Heart left ventricle (tissue), 16 donors: ENCODE results near the gene PTGIS. TPM values are rescaled to one million over a fixed set of nuclear protein-coding genes. Genes with fewer than 3 reads are reported as not detected.

ENCODE experiments used
- ATAC-seq, 4 donors: fragments of 200-7000 bp; cut with Tn5 transposase; one replicate each; pipeline ENCODE4 v1.9.1; 2020 to 2022; ENCODE audit warnings: moderate library complexity in 4 of 4, mild to moderate bottlenecking in 3 of 4, moderate number of reproducible peaks in 1 of 4
- DNase-seq, 5 donors: peaks; one replicate each; pipeline ENCODE4 v3.0.0-alpha.2; 2020
- H3K27ac ChIP-seq, 12 donors: fragments of 200-600 bp; sonication (generic) in 4 of 12; one replicate each; pipeline versions ENCODE4 v1.5.0 to v1.8.0; 2016 to 2022; ENCODE audit warnings: mild to moderate bottlenecking in 2 of 12
- H3K27me3 ChIP-seq, 9 donors: fragments of 200-600 bp; sonication (generic) in 2 of 9; one replicate each; pipeline versions ENCODE4 v1.5.1 to v1.8.0; 2016 to 2022; ENCODE audit warnings: mild to moderate bottlenecking in 3 of 9
- H3K36me3 ChIP-seq, 9 donors: fragments of 200-600 bp; sonication (generic) in 2 of 9; one replicate each; pipeline versions ENCODE4 v1.5.0 to v1.8.0; 2018 to 2022; ENCODE audit warnings: mild to moderate bottlenecking in 2 of 9
- H3K4me1 ChIP-seq, 12 donors: fragments of 200-600 bp; sonication (generic) in 4 of 12; one replicate each; pipeline versions ENCODE4 v1.5.0 to v1.8.0; 2016 to 2022; ENCODE audit warnings: mild to moderate bottlenecking in 3 of 12
- H3K4me3 ChIP-seq, 12 donors: fragments of 200-600 bp; sonication (generic) in 4 of 12; one replicate each; pipeline versions ENCODE4 v1.5.0 to v1.8.0; 2017 to 2022; ENCODE audit warnings: mild to moderate bottlenecking in 9 of 12, moderate library complexity in 4 of 12
- H3K9me3 ChIP-seq, 12 donors: fragments of 200-600 bp; sonication (generic) in 4 of 12; one replicate each; pipeline versions ENCODE4 v1.5.0 to v1.8.0; 2016 to 2022; ENCODE audit warnings: mild to moderate bottlenecking in 1 of 12
- POLR2A ChIP-seq, 2 donors: fragments of 450-650 bp; IDR thresholded peaks; one replicate each; pipeline ENCODE4 v1.6.1; 2017; ENCODE audit warnings: antibody characterized with exemption in 2 of 2, mild to moderate bottlenecking in 2 of 2, moderate library complexity in 2 of 2
- WGBS, 4 donors: extraction: QIAGEN DNeasy Blood & Tissue Kit in 2 of 4; methylation state at CpG; one replicate each; pipeline versions ENCODE4 v1.1.5 to v1.1.7; 2013 to 2018; 5-methylcytosine and 5-hydroxymethylcytosine counted together
- intact Hi-C, 10 donors: fragments of 100-400 bp; cut with DNase I; formaldehyde crosslinking; loops; one replicate each; pipeline versions ENCODE4 v1.11.1 to v1.14.2; 2022
- polyA plus RNA-seq, 2 donors: library from polyadenylated mRNA; stranded (reverse); fragments of 200-250 nt; gene quantifications; one replicate each; pipeline ENCODE4 v1.2.3, GENCODE V29; 2013
- total RNA-seq, 9 donors: library from RNA; depleted of rRNA in 2 of 9; stranded (reverse); fragments of >200 nt in 2 of 9; fragmentation: NEBNext Ultra II Directional in 3 of 9; extraction: Animal tissue kit (Norgen Biotek cat#: 25700) in 3 of 9; gene quantifications; one replicate each; pipeline versions ENCODE4 v1.1.0 to v1.2.4, GENCODE V29; 2016 to 2023
- TF ChIP-seq, protein P1 (sequence below), 12 donors: fragments of 200-600 bp; sonication (generic) in 4 of 12; IDR thresholded peaks; one replicate each; pipeline versions ENCODE4 v1.5.0 to v1.8.0; 2018 to 2022; ENCODE audit warnings: antibody characterized with exemption in 12 of 12, mild to moderate bottlenecking in 5 of 12
- donor health status: ischemic (EF 13 %, LVEDD 7.1; RV severe dilation, severe dysfunction).
- donor health status: healthy with polysubstance abuse.
- donor health status: DM: no; HTN: yes; CAD: no.
- donor health status: DM: no; HTN: no; CAD: no.
- donor health status: ischemic (EF 25% LVEDD 6.9; RV normal size, moderate dysfunction).
- donor health status: ischemic (EF 25% LVEDD 5.7; RV mildly dilated, moderate dysfunction).
- donor health status: healthy.
- donor health status: DM: yes; HTN: yes; CAD: no.
- donor health status: ischemic (EF 35%, LVEDD 5.7; RV mildly dilated, moderate dysfunction).
- donor health status: nonischemic (EF 11% LVEDD 7.7; RV severe dilation, severe dysfunction).
- donor health status: DM: yes; HTN: yes; CAD: no.
- donor health status: PGD.
- donor health status: ischemic (EF 29% LVEDD 5.4; RV normal size, mild dysfunction).
- donor health status: nonischemic (EF 23%, LVEDD 6.1; RV moderate dilation, normal function).

PTGIS gene
- total and polyA plus RNA-seq, 11 donors = 5.3 to 95.2 (median 20.1) TPM

- Histone ChIP-seq H3K4me1 (peaks cover 0 to 55% (median 18%) of the 10 kb centered on the region in 12 donors), H3K36me3 (peaks cover 0 to 10% (median 0%) of the 10 kb centered on the region in 9 donors), H3K9me3 (no peaks in the 10 kb centered on the region), H3K4me3 (no peak overlapping the region), H3K27ac (peak overlapping the region in 11 of 12 donors; percentile 51 to 87 (median 70)), H3K27me3 (peaks cover 0 to 5% (median 0%) of the 10 kb centered on the region in 9 donors)
- TF ChIP-seq, protein P1, sequence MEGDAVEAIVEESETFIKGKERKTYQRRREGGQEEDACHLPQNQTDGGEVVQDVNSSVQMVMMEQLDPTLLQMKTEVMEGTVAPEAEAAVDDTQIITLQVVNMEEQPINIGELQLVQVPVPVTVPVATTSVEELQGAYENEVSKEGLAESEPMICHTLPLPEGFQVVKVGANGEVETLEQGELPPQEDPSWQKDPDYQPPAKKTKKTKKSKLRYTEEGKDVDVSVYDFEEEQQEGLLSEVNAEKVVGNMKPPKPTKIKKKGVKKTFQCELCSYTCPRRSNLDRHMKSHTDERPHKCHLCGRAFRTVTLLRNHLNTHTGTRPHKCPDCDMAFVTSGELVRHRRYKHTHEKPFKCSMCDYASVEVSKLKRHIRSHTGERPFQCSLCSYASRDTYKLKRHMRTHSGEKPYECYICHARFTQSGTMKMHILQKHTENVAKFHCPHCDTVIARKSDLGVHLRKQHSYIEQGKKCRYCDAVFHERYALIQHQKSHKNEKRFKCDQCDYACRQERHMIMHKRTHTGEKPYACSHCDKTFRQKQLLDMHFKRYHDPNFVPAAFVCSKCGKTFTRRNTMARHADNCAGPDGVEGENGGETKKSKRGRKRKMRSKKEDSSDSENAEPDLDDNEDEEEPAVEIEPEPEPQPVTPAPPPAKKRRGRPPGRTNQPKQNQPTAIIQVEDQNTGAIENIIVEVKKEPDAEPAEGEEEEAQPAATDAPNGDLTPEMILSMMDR (IDR thresholded peaks at IDR 0.05) = no peak
- TF ChIP-seq POLR2A (IDR thresholded peaks at IDR 0.05) = no peak
- no peak for DNase-seq
- intact Hi-C loops = loop anchor here in 1 of 10 donors (5.0 kb wide), 1 partner anchor 35 kb away; no protein-coding TSS in a partner anchor
- WGBS, 4 donors = 45 to 65% (median 55%) methylated on average over 2 of the region's 2 CpGs
- no peak for ATAC-seq
These were observed 6.1 kb downstream of the PTGIS start for GRCh38 chr20:49561806-49562205.

DNA sequence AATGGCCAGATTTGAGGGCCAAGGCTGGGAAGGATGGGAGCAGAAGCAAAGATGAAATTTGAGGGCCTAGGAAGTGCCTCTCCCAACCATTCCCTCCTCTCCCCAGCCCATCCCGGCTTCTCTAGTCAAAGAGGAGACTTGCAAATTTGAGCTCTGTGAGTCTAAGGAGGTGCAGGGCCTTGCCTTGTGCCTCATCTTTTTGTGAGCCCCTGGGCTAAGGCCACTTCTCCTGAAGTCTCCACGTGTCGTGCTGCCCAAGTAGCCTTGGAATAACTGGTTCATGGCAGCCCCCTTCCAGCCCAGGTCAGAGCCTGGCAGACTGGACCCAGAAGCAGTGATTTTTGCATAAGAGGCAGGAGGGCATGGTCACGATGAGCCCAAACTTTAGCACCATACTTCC is 6.7 kb downstream of the PTGIS start:
- intact Hi-C loops = loop anchor here in 1 of 10 donors (5.0 kb wide), 1 partner anchor 36 kb away; no protein-coding TSS in a partner anchor
- Histone ChIP-seq H3K4me1 (peaks cover 0 to 61% (median 18%) of the 10 kb centered on the region in 12 donors), H3K36me3 (peaks cover 0 to 10% (median 0%) of the 10 kb centered on the region in 9 donors), H3K4me3 (no peak overlapping the region), H3K27me3 (peaks cover 0 to 5% (median 0%) of the 10 kb centered on the region in 9 donors), H3K9me3 (no peaks in the 10 kb centered on the region), H3K27ac (peak overlapping the region in 10 of 12 donors; percentile 51 to 87 (median 73))
- 74 to 86% (median 83%) methylated on average over 4 of the region's 4 CpGs for WGBS, 4 donors
- no peak for DNase-seq
- no peak for ATAC-seq
- TF ChIP-seq, protein P1 (IDR thresholded peaks at IDR 0.05) = no peak
- no peak for TF ChIP-seq POLR2A (IDR thresholded peaks at IDR 0.05)

GRCh38 chr20:49560646-49561045 is 7.3 kb downstream of the PTGIS start:
- no peak for ATAC-seq
- Histone ChIP-seq H3K27ac (peak overlapping the region in 6 of 12 donors; percentile 51 to 87 (median 73)), H3K9me3 (no peaks in the 10 kb centered on the region), H3K27me3 (peaks cover 0 to 5% (median 0%) of the 10 kb centered on the region in 9 donors), H3K4me1 (peaks cover 0 to 67% (median 18%) of the 10 kb centered on the region in 12 donors), H3K4me3 (no peak overlapping the region), H3K36me3 (peaks cover 0 to 10% (median 0%) of the 10 kb centered on the region in 9 donors)
- intact Hi-C loops = loop anchor here in 1 of 10 donors (5.0 kb wide), 1 partner anchor 37 kb away; no protein-coding TSS in a partner anchor
- TF ChIP-seq, protein P1 (IDR thresholded peaks at IDR 0.05) = no peak
- TF ChIP-seq POLR2A (IDR thresholded peaks at IDR 0.05) = no peak
- WGBS, 4 donors = 73 to 87% (median 83%) methylated on average over 11 of the region's 11 CpGs
- no peak for DNase-seq

DNA sequence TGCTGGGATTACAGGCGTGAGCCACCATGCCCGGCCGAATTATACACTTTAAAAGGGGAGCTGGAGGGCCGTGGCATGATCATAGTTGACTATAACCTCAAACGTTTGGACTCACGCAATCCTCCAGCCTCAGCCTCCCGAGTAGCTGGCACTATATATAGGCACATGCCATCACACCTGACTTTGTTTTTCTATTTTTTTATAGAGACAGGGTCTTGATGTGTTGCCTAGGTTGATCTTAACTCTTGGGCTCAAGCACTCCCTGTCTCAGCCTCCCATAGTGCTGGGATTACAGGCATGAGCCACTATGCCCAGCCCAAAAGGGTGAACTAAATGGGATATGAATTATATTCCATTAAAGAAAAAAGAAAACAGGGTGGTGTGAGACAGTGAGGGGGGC is 7.8 kb downstream of the PTGIS start:
- H3K36me3 ChIP-seq = peaks cover 0 to 10% (median 0%) of the 10 kb centered on the region in 9 donors
- intact Hi-C loops = loop anchor here in 1 of 10 donors (5.0 kb wide), 1 partner anchor 37 kb away; no protein-coding TSS in a partner anchor
- peak overlapping the region in 5 of 12 donors; percentile 17 to 85 (median 65) for H3K27ac ChIP-seq
- peaks cover 0 to 5% (median 0%) of the 10 kb centered on the region in 9 donors for H3K27me3 ChIP-seq
- ATAC-seq = no peak
- peaks cover 0 to 67% (median 18%) of the 10 kb centered on the region in 12 donors for H3K4me1 ChIP-seq
- 82 to 94% (median 91%) methylated on average over 7 of the region's 7 CpGs for WGBS, 4 donors
- DNase-seq = no peak
- no peak overlapping the region for H3K4me3 ChIP-seq
- no peaks in the 10 kb centered on the region for H3K9me3 ChIP-seq
- TF ChIP-seq, protein P1 (IDR thresholded peaks at IDR 0.05) = no peak
